Activated CD8-positive, alpha-beta T cell treated with anti-CD3 and anti-CD28 coated beads for 36 hours (primary cell): ENCODE data around the gene HYI. TPM values are rescaled to one million over a fixed set of nuclear protein-coding genes. Genes with fewer than 3 reads are reported as not detected.

ENCODE experiments used
- ATAC-seq: fragments of 200-7000 bp; cut with Tn5 transposase; one replicate; pipeline ENCODE4 v1.10.0; 2021; ENCODE audit warnings: mild to moderate bottlenecking, moderate library complexity
- CTCF ChIA-PET: fragments of 350-600 bp; sonication (Branson Sonifier 250); formaldehyde crosslinking; loops from one replicate; lab custom pipeline; 2021; ENCODE audit warnings: antibody characterized with exemption; lab: Charles Lee
- POLR2A ChIA-PET: fragments of 350-600 bp; sonication (Branson Sonifier 250); formaldehyde crosslinking; loops from one replicate; lab custom pipeline; 2021; ENCODE audit warnings: antibody characterized with exemption; lab: Charles Lee
- DNase-seq: peaks from one replicate; pipeline ENCODE4 v3.0.0-alpha.2; 2020
- H3K27ac Mint-ChIP-seq: one replicate; pipeline ENCODE4 v1.8.0; 2021; ENCODE audit warnings: mild to moderate bottlenecking, mixed read lengths
- H3K27me3 Mint-ChIP-seq: one replicate; pipeline ENCODE4 v1.8.0; 2021; ENCODE audit warnings: mixed read lengths
- H3K36me3 Mint-ChIP-seq: one replicate; pipeline ENCODE4 v1.8.0; 2021; ENCODE audit warnings: low read depth, mixed read lengths
- H3K4me1 Mint-ChIP-seq: one replicate; pipeline ENCODE4 v1.8.0; 2021; ENCODE audit warnings: low read depth, mixed read lengths
- H3K4me3 Mint-ChIP-seq: one replicate; pipeline ENCODE4 v1.8.0; 2021; ENCODE audit warnings: mild to moderate bottlenecking, moderate library complexity, mixed read lengths
- H3K9me3 Mint-ChIP-seq: one replicate; pipeline ENCODE4 v1.8.0; 2021; ENCODE audit warnings: mixed read lengths
- intact Hi-C: fragments of 100-400 bp; cut with micrococcal nuclease; formaldehyde crosslinking; loops from one replicate; pipeline ENCODE4 v1.10.0; 2022
- total RNA-seq, 2 experiments: library from RNA; stranded (reverse); gene quantifications; one replicate each; pipeline ENCODE4 v1.2.3, GENCODE V29; 2021
- TF ChIP-seq, protein P1 (sequence below): fragments of 200-600 bp; IDR thresholded peaks from one replicate; pipeline ENCODE4 v1.8.0; 2022; ENCODE audit warnings: antibody characterized with exemption, mild to moderate bottlenecking

Gene HYI
- total RNA-seq, 2 experiments from 2014 or later, result 4.1 to 5.6 TPM

DNA sequence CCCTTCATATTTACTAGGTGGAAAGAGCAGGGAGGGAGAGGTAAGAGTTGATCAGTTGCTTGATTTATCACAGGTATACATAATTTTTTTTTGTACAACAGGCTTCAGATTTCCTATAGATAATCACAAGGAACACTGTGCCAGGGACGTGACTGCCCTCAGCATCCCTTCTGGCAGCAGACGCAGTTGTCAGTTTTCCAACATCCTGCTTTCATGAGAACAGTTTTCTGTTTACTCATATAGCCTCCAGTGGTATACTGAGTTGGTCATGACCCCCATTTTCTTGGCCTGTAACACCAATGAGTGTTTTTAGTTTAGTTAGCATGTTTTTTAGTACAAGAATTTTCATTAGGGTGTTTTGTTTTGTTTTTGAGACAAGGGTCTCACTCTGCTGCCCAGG is 39.1 kb upstream of the HYI start:
- peaks cover 3% of the 10 kb centered on the region for H3K27me3 Mint-ChIP-seq
- H3K4me3 Mint-ChIP-seq, result no peak overlapping the region
- ATAC-seq (no peak), DNase-seq (no peak)
- CTCF ChIA-PET, result no interaction called here
- H3K27ac Mint-ChIP-seq, result no peak overlapping the region
- TF ChIP-seq, protein P1, sequence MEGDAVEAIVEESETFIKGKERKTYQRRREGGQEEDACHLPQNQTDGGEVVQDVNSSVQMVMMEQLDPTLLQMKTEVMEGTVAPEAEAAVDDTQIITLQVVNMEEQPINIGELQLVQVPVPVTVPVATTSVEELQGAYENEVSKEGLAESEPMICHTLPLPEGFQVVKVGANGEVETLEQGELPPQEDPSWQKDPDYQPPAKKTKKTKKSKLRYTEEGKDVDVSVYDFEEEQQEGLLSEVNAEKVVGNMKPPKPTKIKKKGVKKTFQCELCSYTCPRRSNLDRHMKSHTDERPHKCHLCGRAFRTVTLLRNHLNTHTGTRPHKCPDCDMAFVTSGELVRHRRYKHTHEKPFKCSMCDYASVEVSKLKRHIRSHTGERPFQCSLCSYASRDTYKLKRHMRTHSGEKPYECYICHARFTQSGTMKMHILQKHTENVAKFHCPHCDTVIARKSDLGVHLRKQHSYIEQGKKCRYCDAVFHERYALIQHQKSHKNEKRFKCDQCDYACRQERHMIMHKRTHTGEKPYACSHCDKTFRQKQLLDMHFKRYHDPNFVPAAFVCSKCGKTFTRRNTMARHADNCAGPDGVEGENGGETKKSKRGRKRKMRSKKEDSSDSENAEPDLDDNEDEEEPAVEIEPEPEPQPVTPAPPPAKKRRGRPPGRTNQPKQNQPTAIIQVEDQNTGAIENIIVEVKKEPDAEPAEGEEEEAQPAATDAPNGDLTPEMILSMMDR, result no peak
- intact Hi-C loops, result no loop called here
- peaks cover 17% of the 10 kb centered on the region for H3K9me3 Mint-ChIP-seq
- H3K4me1 Mint-ChIP-seq, result no peaks in the 10 kb centered on the region
- POLR2A ChIA-PET, result no interaction called here
- H3K36me3 Mint-ChIP-seq, result peaks cover 5% of the 10 kb centered on the region

DNA sequence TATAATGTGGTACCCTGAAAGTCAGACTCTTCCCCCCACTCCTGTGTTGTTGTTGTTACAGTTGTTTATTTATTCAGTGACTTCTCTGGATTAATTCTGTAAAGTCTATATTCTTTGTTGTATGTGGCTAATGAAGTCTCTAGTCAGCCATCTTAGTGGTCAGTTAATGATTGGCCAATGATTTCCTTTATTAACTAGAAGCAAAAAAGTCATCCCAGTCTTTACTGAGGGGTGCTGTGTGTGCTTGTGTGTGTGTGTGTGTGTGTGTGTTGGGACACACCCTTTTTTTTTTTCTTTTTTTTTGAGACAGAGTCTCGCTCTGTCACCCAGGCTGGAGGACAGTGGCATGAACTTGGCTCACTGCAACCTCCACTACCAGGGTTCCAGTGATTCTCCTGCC is 37.3 kb upstream of the HYI start:
- H3K4me1 Mint-ChIP-seq, result no peaks in the 10 kb centered on the region
- H3K4me3 Mint-ChIP-seq, result no peak overlapping the region
- ChIA-PET POLR2A (no interaction called here), CTCF (no interaction called here)
- ATAC-seq (no peak), DNase-seq (no peak)
- TF ChIP-seq, protein P1, result no peak
- no peak overlapping the region for H3K27ac Mint-ChIP-seq
- intact Hi-C loops, result no loop called here
- H3K36me3 Mint-ChIP-seq, result peaks cover 8% of the 10 kb centered on the region
- peaks cover 22% of the 10 kb centered on the region for H3K9me3 Mint-ChIP-seq
- peaks cover 3% of the 10 kb centered on the region for H3K27me3 Mint-ChIP-seq

DNA sequence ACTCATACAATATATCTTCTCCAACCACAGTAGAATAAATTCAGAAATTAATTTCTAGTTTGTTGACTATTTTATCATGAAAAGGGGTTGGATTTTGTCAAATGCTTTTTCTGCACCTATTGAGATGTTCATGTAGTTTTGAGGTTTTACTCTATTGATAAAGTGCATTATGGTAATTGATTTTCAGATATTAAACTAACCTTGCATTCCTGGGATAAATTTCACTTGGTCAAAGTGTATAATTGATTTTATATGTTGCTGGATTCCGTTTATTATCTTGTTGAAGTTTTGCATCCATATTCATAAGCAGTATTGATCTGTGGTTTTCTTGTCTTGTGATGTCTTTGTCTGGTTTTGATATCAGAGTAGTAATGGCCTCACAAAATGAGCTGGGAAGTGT is 34.4 kb upstream of the HYI start:
- Mint-ChIP-seq H3K9me3 (peaks cover 22% of the 10 kb centered on the region), H3K4me3 (no peak overlapping the region), H3K36me3 (peaks cover 8% of the 10 kb centered on the region), H3K27me3 (no peaks in the 10 kb centered on the region), H3K4me1 (no peaks in the 10 kb centered on the region), H3K27ac (no peak overlapping the region)
- DNase-seq, result no peak
- POLR2A ChIA-PET, result no interaction called here
- TF ChIP-seq, protein P1, result no peak
- intact Hi-C loops, result no loop called here
- ATAC-seq, result no peak
- CTCF ChIA-PET, result interaction anchor here (0.6 kb wide), 1 partner anchor 33 kb away, joined by 3 read pairs; no protein-coding TSS in a partner anchor

- peaks cover 2% of the 10 kb centered on the region for H3K4me1 Mint-ChIP-seq
- ChIA-PET CTCF (interaction anchor here (0.7 kb wide), 1 partner anchor 9 kb away, joined by 3 read pairs; no protein-coding TSS in a partner anchor), POLR2A (no interaction called here)
- H3K4me3 Mint-ChIP-seq, result no peak overlapping the region
- peaks cover 2% of the 10 kb centered on the region for H3K27me3 Mint-ChIP-seq
- H3K9me3 Mint-ChIP-seq, result peaks cover 10% of the 10 kb centered on the region
- DNase-seq (no peak), ATAC-seq (no peak)
- H3K36me3 Mint-ChIP-seq, result peaks cover 6% of the 10 kb centered on the region
- H3K27ac Mint-ChIP-seq, result no peak overlapping the region
- TF ChIP-seq, protein P1, result no peak
- intact Hi-C loops, result no loop called here
These were observed 30.6 kb upstream of the HYI start for GRCh38 chr1:43484367-43484766.

GRCh38 chr1:43482215-43482614 is 28.5 kb upstream of the HYI start:
- Mint-ChIP-seq H3K36me3 (no peaks in the 10 kb centered on the region), H3K27me3 (peaks cover 2% of the 10 kb centered on the region), H3K4me1 (peaks cover 2% of the 10 kb centered on the region), H3K9me3 (peaks cover 2% of the 10 kb centered on the region), H3K27ac (no peak overlapping the region), H3K4me3 (no peak overlapping the region)
- CTCF ChIA-PET, result no interaction called here
- ATAC-seq (no peak), DNase-seq (no peak)
- TF ChIP-seq, protein P1, result no peak
- intact Hi-C loops, result no loop called here
- POLR2A ChIA-PET, result interaction anchor here (0.9 kb wide), 1 partner anchor 14 kb away, joined by 3 read pairs; no protein-coding TSS in a partner anchor
